Astrocyte of the hippocampus (primary cell): ENCODE results near the gene CNIH4.
"Not testable (repeated sequence)": the region's sequence is repeated elsewhere in the genome, so short reads cannot be mapped to it uniquely, and the experiment has no call there.

ENCODE experiments used
- DNase-seq: peaks from one replicate; pipeline ENCODE4 v3.0.0; 2011; ENCODE audit warnings: low read depth, low spot score

The CNIH4 gene

GRCh38 chr1:224348137-224348536, 8.5 kb upstream of the CNIH4 start:
- DNase-seq, result no peak

GRCh38 chr1:224349716-224350115, 7.0 kb upstream of the CNIH4 start:
- not testable (repeated sequence) for DNase-seq

GRCh38 chr1:224352436-224353085, 4.1 kb upstream of the CNIH4 start:
- DNase-seq, result not testable (repeated sequence)

- DNase-seq, result no peak
Observed at GRCh38 chr1:224353975-224354925, 2.4 kb upstream of the CNIH4 start.

GRCh38 chr1:224357626-224358124, 996 bp downstream of the CNIH4 start:
- no peak for DNase-seq

- no peak for DNase-seq
Observed at GRCh38 chr1:224358237-224358636, 1.6 kb downstream of the CNIH4 start.

GRCh38 chr1:224359207-224359606, 2.5 kb downstream of the CNIH4 start:
- no peak for DNase-seq

GRCh38 chr1:224368409-224368808, 11.7 kb downstream of the CNIH4 start:
- no peak for DNase-seq

- DNase-seq, result no peak
Observed at GRCh38 chr1:224373008-224373590, 16.4 kb downstream of the CNIH4 start.

- DNase-seq, result no peak
Observed at GRCh38 chr1:224375059-224375458, 18.4 kb downstream of the CNIH4 start.

- DNase-seq, result peak; percentile 60
Observed at GRCh38 chr1:224377676-224378006, 21.0 kb downstream of the CNIH4 start.

- DNase-seq, result no peak
Observed at GRCh38 chr1:224378855-224379631, 22.4 kb downstream of the CNIH4 start.

- no peak for DNase-seq
Observed at GRCh38 chr1:224380003-224380402, 23.3 kb downstream of the CNIH4 start.

GRCh38 chr1:224381880-224382548, 25.3 kb downstream of the CNIH4 start:
- DNase-seq, result no peak

- no peak for DNase-seq
Observed at GRCh38 chr1:224383218-224383617, 26.5 kb downstream of the CNIH4 start.

GRCh38 chr1:224387302-224387912, 30.7 kb downstream of the CNIH4 start:
- DNase-seq, result no peak

- DNase-seq, result no peak
Observed at GRCh38 chr1:224387943-224388342, 31.3 kb downstream of the CNIH4 start.

- DNase-seq, result no peak
Observed at GRCh38 chr1:224390517-224390916, 33.8 kb downstream of the CNIH4 start.

GRCh38 chr1:224392411-224393249, 36.0 kb downstream of the CNIH4 start:
- DNase-seq, result no peak

- DNase-seq, result no peak
Observed at GRCh38 chr1:224393294-224393693, 36.6 kb downstream of the CNIH4 start.
